Transverse colon (tissue), 4 donors: Measurements from ENCODE around the gene OPN3. TPM values are rescaled to one million over a fixed set of nuclear protein-coding genes. Genes with fewer than 3 reads are reported as not detected.

ENCODE experiments used
- DNase-seq: peaks from one replicate; pipeline ENCODE4 v3.0.0-alpha.2; 2019
- H3K27ac ChIP-seq, 4 donors: fragments of 200-600 bp; sonication (generic); 2 replicates each; pipeline ENCODE4 v1.5.1; 2016 to 2018; ENCODE audit warnings: inconsistent platforms in 4 of 4
- H3K27me3 ChIP-seq: fragments of 200-600 bp; sonication (generic); 2 replicates; pipeline ENCODE4 v1.5.1; 2017; ENCODE audit warnings: inconsistent platforms
- H3K36me3 ChIP-seq, 4 donors: fragments of 200-600 bp; sonication (generic); 2 replicates each; pipeline ENCODE4 v1.5.1; 2017 to 2019; ENCODE audit warnings: inconsistent platforms in 4 of 4
- H3K4me1 ChIP-seq, 4 donors: fragments of 200-600 bp; sonication (generic); 2 replicates each; pipeline ENCODE4 v1.5.1; 2017 to 2020; ENCODE audit warnings: inconsistent platforms in 4 of 4
- H3K4me3 ChIP-seq, 4 donors: fragments of 200-600 bp; sonication (generic); 1 replicate in 1 of 4; 2 replicates in 3 of 4; pipeline versions ENCODE4 v1.5.1 to v1.6.1; 2017 to 2019; ENCODE audit warnings: inconsistent platforms in 4 of 4
- H3K9me3 ChIP-seq, 2 donors: fragments of 200-600 bp; sonication (generic); 2 replicates each; pipeline ENCODE4 v1.5.1; 2017 to 2019; ENCODE audit warnings: inconsistent platforms in 2 of 2
- CTCF ChIP-seq, 5 experiments: fragments of 200-600 bp in 3 of 5; fragments of 450-650 bp in 2 of 5; sonication (generic) in 3 of 5; IDR thresholded peaks; 1 replicate in 2 of 5; 2 replicates in 3 of 5; pipeline ENCODE4 v1.5.1; 2016 to 2017; ENCODE audit warnings: antibody characterized with exemption in 5 of 5, inconsistent platforms in 3 of 5, mild to moderate bottlenecking in 2 of 5, moderate library complexity in 1 of 5
- EP300 ChIP-seq: sonication (generic); formaldehyde crosslinking; IDR thresholded peaks from one replicate; pipeline ENCODE4 v1.6.1; 2017; ENCODE audit warnings: antibody characterized with exemption, low read depth
- POLR2A ChIP-seq: fragments of 450-650 bp; IDR thresholded peaks from one replicate; pipeline ENCODE4 v1.6.1; 2016; ENCODE audit warnings: antibody characterized with exemption, mild to moderate bottlenecking, moderate library complexity
- POLR2AphosphoS5 ChIP-seq, 3 donors: sonication (generic); formaldehyde crosslinking; IDR thresholded peaks; one replicate each; pipeline ENCODE4 v1.6.1; 2016; ENCODE audit warnings: antibody characterized with exemption in 3 of 3
- WGBS, 2 donors: methylation state at CpG; one replicate each; pipeline ENCODE4 v1.1.5; 2018; ENCODE audit warnings: low coverage in 1 of 2; 5-methylcytosine and 5-hydroxymethylcytosine counted together
- in situ Hi-C, 4 donors: fragments of 200-750 bp; cut with MboI; loops; one replicate each; pipeline versions ENCODE4 v1.15.0 to v1.15.1; 2017; ENCODE audit warnings: low sequenced_read_pairs in 3 of 4, low pct_ligation_motif_present in 1 of 4, low pct_unique_long_range_greater_than_20kb in 1 of 4
- intact Hi-C: fragments of 100-400 bp; cut with DNase I; formaldehyde crosslinking; loops from one replicate; pipeline ENCODE4 v1.15.1; 2023; ENCODE audit warnings: low total_unique reads
- total RNA-seq, 4 donors: library from RNA; depleted of rRNA; stranded (reverse); fragments of >200 nt; gene quantifications; one replicate each; pipeline ENCODE4 v1.1.0, GENCODE V29; 2016

The OPN3 gene
- total RNA-seq, 4 donors from 2014 or later, result 23.5 to 107 (median 49.3) TPM

DNA sequence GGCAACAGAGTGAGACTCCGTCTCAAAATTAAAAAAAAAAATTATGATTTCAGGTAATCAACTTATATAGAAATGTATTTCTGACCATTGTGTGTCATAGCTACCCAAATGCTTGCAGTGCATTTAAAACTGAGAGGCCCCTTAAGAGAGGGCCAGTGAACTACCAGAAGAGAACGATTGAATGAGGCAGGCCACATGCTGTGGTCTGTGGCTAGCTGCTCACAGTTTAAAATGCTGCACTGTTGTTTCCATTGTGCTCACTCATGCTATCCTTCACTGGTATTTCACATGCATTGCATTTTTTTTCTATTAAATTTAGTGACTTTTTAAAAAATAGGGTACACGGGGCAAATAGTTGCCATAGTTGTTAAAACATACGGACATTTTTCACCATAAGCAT, 26.0 kb downstream of the OPN3 start:
- no peak overlapping the region for H3K4me3 ChIP-seq
- in situ Hi-C loops, result loop anchor here in 3 of 4 donors (25.0 kb wide), 2 partner anchors 223 to 373 kb away; partner anchors contain the start of genes EXO1 (in 2 of the 3) and MAP1LC3C (in 2 of the 3)
- no peak for DNase-seq
- intact Hi-C loops, result no loop called here
- no peak for TF ChIP-seq POLR2AphosphoS5 (IDR thresholded peaks at IDR 0.05)
- H3K4me1 ChIP-seq, result peaks cover 3 to 50% (median 14%) of the 10 kb centered on the region in 4 donors
- no peaks in the 10 kb centered on the region for H3K36me3 ChIP-seq
- 87 to 89% methylated on average over 4 of the region's 4 CpGs for WGBS, 2 donors
- H3K9me3 ChIP-seq, result no peaks in the 10 kb centered on the region
- no peaks in the 10 kb centered on the region for H3K27me3 ChIP-seq
- H3K27ac ChIP-seq, result no peak overlapping the region

GRCh38 chr1:241612533-241613477, 27.4 kb downstream of the OPN3 start:
- peaks cover 3 to 46% (median 12%) of the 10 kb centered on the region in 4 donors for H3K4me1 ChIP-seq
- no peaks in the 10 kb centered on the region for H3K36me3 ChIP-seq
- no peaks in the 10 kb centered on the region for H3K9me3 ChIP-seq
- TF ChIP-seq EP300, result no peak
- TF ChIP-seq POLR2A, result no peak
- no peak for TF ChIP-seq POLR2AphosphoS5 (IDR thresholded peaks at IDR 0.05)
- no peak for TF ChIP-seq CTCF (IDR thresholded peaks at IDR 0.05)
- no peaks in the 10 kb centered on the region for H3K27me3 ChIP-seq
- no peak for DNase-seq
- H3K27ac ChIP-seq, result no peak overlapping the region
- intact Hi-C loops (no loop called here), in situ Hi-C loops (loop anchor here in 3 of 4 donors (25.0 kb wide), 2 partner anchors 224 to 374 kb away; partner anchors contain the start of genes EXO1 (in 2 of the 3) and MAP1LC3C (in 2 of the 3))
- no peak overlapping the region for H3K4me3 ChIP-seq
- 75 to 77% methylated on average over 9 of the region's 9 CpGs for WGBS, 2 donors

DNA sequence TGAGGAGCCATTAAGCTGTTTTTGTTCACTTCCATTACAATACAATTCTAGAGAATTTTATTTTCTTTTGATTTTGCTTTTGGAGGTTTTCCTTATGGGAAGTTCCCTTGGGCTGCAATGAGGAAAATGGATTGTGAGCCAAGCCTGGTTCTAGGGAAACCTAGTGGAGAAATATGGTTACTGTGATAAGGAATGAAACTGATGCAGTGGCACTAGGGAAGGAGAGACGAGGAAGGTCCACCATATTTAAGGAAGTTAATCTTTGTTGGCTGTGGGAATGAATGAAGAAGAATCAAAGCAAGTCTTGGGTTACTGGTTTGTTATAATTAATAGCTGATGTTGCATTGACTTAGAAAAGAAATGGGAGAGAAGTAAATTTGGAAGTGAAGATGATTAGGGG, 28.4 kb downstream of the OPN3 start:
- no peak for DNase-seq
- H3K4me1 ChIP-seq, result peaks cover 3 to 46% (median 12%) of the 10 kb centered on the region in 4 donors
- intact Hi-C loops (no loop called here), in situ Hi-C loops (loop anchor here in 3 of 4 donors (25.0 kb wide), 2 partner anchors 226 to 376 kb away; partner anchors contain the start of genes EXO1 (in 2 of the 3) and MAP1LC3C (in 2 of the 3))
- no peaks in the 10 kb centered on the region for H3K9me3 ChIP-seq
- no peaks in the 10 kb centered on the region for H3K36me3 ChIP-seq
- H3K27me3 ChIP-seq, result no peaks in the 10 kb centered on the region
- WGBS, 2 donors, result 57 to 61% methylated on average over 1 of the region's 1 CpG
- H3K27ac ChIP-seq, result no peak overlapping the region
- H3K4me3 ChIP-seq, result no peak overlapping the region
- TF ChIP-seq CTCF (IDR thresholded peaks at IDR 0.05) (no peak), POLR2AphosphoS5 (IDR thresholded peaks at IDR 0.05) (no peak), POLR2A (no peak), EP300 (no peak)

GRCh38 chr1:241611063-241611462, 29.1 kb downstream of the OPN3 start:
- Histone ChIP-seq H3K4me3 (no peak overlapping the region), H3K27ac (no peak overlapping the region), H3K36me3 (no peaks in the 10 kb centered on the region), H3K4me1 (peaks cover 3 to 44% (median 12%) of the 10 kb centered on the region in 4 donors), H3K27me3 (no peaks in the 10 kb centered on the region), H3K9me3 (no peaks in the 10 kb centered on the region)
- in situ Hi-C loops, result loop anchor here in 3 of 4 donors (25.0 kb wide), 2 partner anchors 226 to 376 kb away; partner anchors contain the start of genes EXO1 (in 2 of the 3) and MAP1LC3C (in 2 of the 3)
- TF ChIP-seq EP300 (no peak), CTCF (IDR thresholded peaks at IDR 0.05) (peak; percentile 67 to 82 (median 74)), POLR2AphosphoS5 (IDR thresholded peaks at IDR 0.05) (no peak), POLR2A (no peak)
- no peak for DNase-seq
- intact Hi-C loops, result no loop called here
- 15% methylated on average over 3 of the region's 3 CpGs for WGBS, 2 donors
